HEK293 (cell line): Measurements from ENCODE around the gene KCNK7.

ENCODE experiments used
- CTCF ChIA-PET: fragments of 350-600 bp; formaldehyde crosslinking; extraction: SDS; loops from one replicate; lab custom pipeline; 2021; ENCODE audit warnings: antibody characterized with exemption; lab: Yijun Ruan, JAX
- POLR2A ChIA-PET: fragments of 300-600 bp; formaldehyde crosslinking; extraction: SDS; loops from one replicate; lab custom pipeline; 2020; ENCODE audit warnings: antibody characterized with exemption, inconsistent platforms; lab: Yijun Ruan, JAX
- H3K27ac ChIP-seq: fragments of 200-500 bp; sonication (Bioruptor generic); 2 replicates; pipeline ENCODE4 v1.5.1; 2014; ENCODE audit warnings: low read depth, low read length, control low read depth, inconsistent platforms; ENCODE audit errors: extremely low read depth
- H3K36me3 ChIP-seq, 2 experiments: fragments of 200-500 bp in 1 of 2; sonication (Bioruptor generic) in 1 of 2; 1 replicate in 1 of 2; 2 replicates in 1 of 2; pipeline ENCODE4 v1.5.1; 2014 to 2017; ENCODE audit warnings: inconsistent platforms in 2 of 2, low read length in 2 of 2; ENCODE audit not compliant: control insufficient read depth in 2 of 2, insufficient read depth in 1 of 2
- H3K4me1 ChIP-seq: fragments of 200-500 bp; sonication (Bioruptor generic); 2 replicates; pipeline ENCODE4 v1.5.1; 2014; ENCODE audit warnings: mild to moderate bottlenecking, low read length, inconsistent platforms; ENCODE audit not compliant: control insufficient read depth, insufficient read depth
- H3K4me3 ChIP-seq: 2 replicates; pipeline ENCODE4 v1.5.1; 2011; ENCODE audit warnings: low read depth, mild to moderate bottlenecking, control low read depth, low read length, moderate library complexity
- H3K9me3 ChIP-seq: fragments of 200-500 bp; sonication (Bioruptor generic); 2 replicates; pipeline ENCODE4 v1.5.1; 2014; ENCODE audit warnings: low read depth, low read length, inconsistent platforms; ENCODE audit not compliant: control insufficient read depth, insufficient read depth
- BCL11A ChIP-seq: fragments of 450-650 bp; formaldehyde crosslinking; IDR thresholded peaks from 2 replicates; pipeline ENCODE4 v1.5.1; 2016; ENCODE audit warnings: low read depth, missing biosample characterization, missing genetic modification characterization
- BCL11B ChIP-seq: fragments of 450-650 bp; formaldehyde crosslinking; IDR thresholded peaks from 2 replicates; pipeline ENCODE4 v1.5.1; 2016; ENCODE audit warnings: low read depth, missing biosample characterization, missing genetic modification characterization
- EGR2 ChIP-seq: fragments of 450-650 bp; formaldehyde crosslinking; IDR thresholded peaks from 2 replicates; pipeline ENCODE4 v1.5.1; 2016; ENCODE audit warnings: low read depth, missing biosample characterization, missing genetic modification characterization
- GLIS1 ChIP-seq: fragments of 450-650 bp; formaldehyde crosslinking; IDR thresholded peaks from 2 replicates; pipeline ENCODE4 v1.5.1; 2016; ENCODE audit warnings: missing biosample characterization, missing genetic modification characterization
- GLIS2 ChIP-seq: fragments of 450-650 bp; formaldehyde crosslinking; IDR thresholded peaks from 2 replicates; pipeline ENCODE4 v1.5.1; 2016; ENCODE audit warnings: missing biosample characterization, missing genetic modification characterization
- MZF1 ChIP-seq: fragments of 450-650 bp; formaldehyde crosslinking; IDR thresholded peaks from 2 replicates; pipeline ENCODE4 v1.5.1; 2017; ENCODE audit warnings: missing biosample characterization, missing genetic modification characterization, borderline replicate concordance
- YY1 ChIP-seq: fragments of 450-650 bp; formaldehyde crosslinking; IDR thresholded peaks from 2 replicates; pipeline ENCODE4 v1.5.1; 2018; ENCODE audit warnings: missing biosample characterization, missing genetic modification characterization
- ZFHX2 ChIP-seq: fragments of 450-650 bp; formaldehyde crosslinking; conservative IDR thresholded peaks from 2 replicates; pipeline ENCODE4 v1.5.1; 2016; ENCODE audit warnings: missing biosample characterization, missing genetic modification characterization
- ZNF169 ChIP-seq: fragments of 450-650 bp; formaldehyde crosslinking; IDR thresholded peaks from 2 replicates; pipeline ENCODE4 v1.5.1; 2016; ENCODE audit warnings: missing biosample characterization, missing genetic modification characterization
- ZNF214 ChIP-seq: fragments of 450-650 bp; formaldehyde crosslinking; IDR thresholded peaks from 2 replicates; pipeline ENCODE4 v1.5.1; 2017; ENCODE audit warnings: missing biosample characterization, mild to moderate bottlenecking, missing genetic modification characterization, borderline replicate concordance
- ZNF366 ChIP-seq: fragments of 450-650 bp; formaldehyde crosslinking; conservative IDR thresholded peaks from 2 replicates; pipeline ENCODE4 v1.5.1; 2016; ENCODE audit warnings: missing biosample characterization, missing genetic modification characterization
- ZNF544 ChIP-seq: fragments of 450-650 bp; formaldehyde crosslinking; IDR thresholded peaks from 2 replicates; pipeline ENCODE4 v1.5.0; 2017; ENCODE audit warnings: missing biosample characterization, missing genetic modification characterization
- TF ChIP-seq, protein P1 (sequence below): fragments of 450-650 bp; formaldehyde crosslinking; IDR thresholded peaks from 2 replicates; pipeline ENCODE4 v1.5.1; 2016; ENCODE audit warnings: missing biosample characterization, missing genetic modification characterization
- TF ChIP-seq, protein P2 (sequence below): fragments of 450-650 bp; formaldehyde crosslinking; IDR thresholded peaks from 2 replicates; pipeline ENCODE4 v1.5.1; 2016; ENCODE audit warnings: missing biosample characterization, missing genetic modification characterization
- TF ChIP-seq, protein P3 (sequence below): fragments of 450-650 bp; formaldehyde crosslinking; IDR thresholded peaks from 2 replicates; pipeline ENCODE4 v1.5.1; 2017; ENCODE audit warnings: missing biosample characterization, missing genetic modification characterization
- TF ChIP-seq, protein P4 (sequence below): fragments of 450-650 bp; formaldehyde crosslinking; IDR thresholded peaks from 2 replicates; pipeline ENCODE4 v1.5.1; 2016; ENCODE audit warnings: missing biosample characterization, missing genetic modification characterization
- TF ChIP-seq, protein P5 (sequence below): sonication (generic); formaldehyde crosslinking; IDR thresholded peaks from 2 replicates; pipeline ENCODE4 v1.8.1; 2022; ENCODE audit warnings: mild to moderate bottlenecking, moderate library complexity, missing genetic modification reagents
- TF ChIP-seq, protein P6 (sequence below): fragments of 450-650 bp; formaldehyde crosslinking; IDR thresholded peaks from 2 replicates; pipeline ENCODE4 v1.5.1; 2016; ENCODE audit warnings: missing biosample characterization, missing genetic modification characterization

KCNK7 gene

DNA sequence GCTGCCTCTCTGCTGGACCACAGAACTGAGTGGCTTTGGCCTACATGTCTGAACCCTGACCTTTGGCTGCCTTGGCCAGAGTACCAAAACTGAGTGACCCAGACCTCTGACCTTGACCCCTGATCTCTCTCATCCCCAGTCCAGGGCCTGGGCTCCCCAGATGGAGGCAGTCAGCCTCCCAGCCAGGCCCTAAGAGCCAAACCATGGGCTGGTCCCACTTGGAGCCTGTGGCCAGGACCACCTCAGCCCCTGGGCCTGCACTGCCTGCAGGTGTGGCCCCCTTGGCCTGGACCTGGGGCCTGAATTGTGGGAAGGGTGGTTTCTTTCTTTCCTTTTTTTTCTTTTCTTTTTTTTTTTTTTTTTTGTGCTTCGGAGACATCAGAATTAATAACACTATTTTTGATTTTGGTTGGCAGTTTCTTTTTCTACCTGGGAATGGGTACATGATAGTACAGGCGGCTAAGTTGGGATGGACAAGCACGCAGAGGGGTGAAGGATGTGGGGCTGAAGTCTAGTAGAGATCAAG is 41.5 kb upstream of the KCNK7 start:
- TF ChIP-seq BCL11B (tag by site-specific recombination) = peak; percentile 96
- TF ChIP-seq BCL11A (tag by site-specific recombination) = peak; percentile 94
- TF ChIP-seq, protein P1, sequence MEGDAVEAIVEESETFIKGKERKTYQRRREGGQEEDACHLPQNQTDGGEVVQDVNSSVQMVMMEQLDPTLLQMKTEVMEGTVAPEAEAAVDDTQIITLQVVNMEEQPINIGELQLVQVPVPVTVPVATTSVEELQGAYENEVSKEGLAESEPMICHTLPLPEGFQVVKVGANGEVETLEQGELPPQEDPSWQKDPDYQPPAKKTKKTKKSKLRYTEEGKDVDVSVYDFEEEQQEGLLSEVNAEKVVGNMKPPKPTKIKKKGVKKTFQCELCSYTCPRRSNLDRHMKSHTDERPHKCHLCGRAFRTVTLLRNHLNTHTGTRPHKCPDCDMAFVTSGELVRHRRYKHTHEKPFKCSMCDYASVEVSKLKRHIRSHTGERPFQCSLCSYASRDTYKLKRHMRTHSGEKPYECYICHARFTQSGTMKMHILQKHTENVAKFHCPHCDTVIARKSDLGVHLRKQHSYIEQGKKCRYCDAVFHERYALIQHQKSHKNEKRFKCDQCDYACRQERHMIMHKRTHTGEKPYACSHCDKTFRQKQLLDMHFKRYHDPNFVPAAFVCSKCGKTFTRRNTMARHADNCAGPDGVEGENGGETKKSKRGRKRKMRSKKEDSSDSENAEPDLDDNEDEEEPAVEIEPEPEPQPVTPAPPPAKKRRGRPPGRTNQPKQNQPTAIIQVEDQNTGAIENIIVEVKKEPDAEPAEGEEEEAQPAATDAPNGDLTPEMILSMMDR (tag by site-specific recombination) = no peak
- TF ChIP-seq ZNF169 (tag by site-specific recombination) = no peak
- no peak for TF ChIP-seq ZNF366
- TF ChIP-seq, protein P2, sequence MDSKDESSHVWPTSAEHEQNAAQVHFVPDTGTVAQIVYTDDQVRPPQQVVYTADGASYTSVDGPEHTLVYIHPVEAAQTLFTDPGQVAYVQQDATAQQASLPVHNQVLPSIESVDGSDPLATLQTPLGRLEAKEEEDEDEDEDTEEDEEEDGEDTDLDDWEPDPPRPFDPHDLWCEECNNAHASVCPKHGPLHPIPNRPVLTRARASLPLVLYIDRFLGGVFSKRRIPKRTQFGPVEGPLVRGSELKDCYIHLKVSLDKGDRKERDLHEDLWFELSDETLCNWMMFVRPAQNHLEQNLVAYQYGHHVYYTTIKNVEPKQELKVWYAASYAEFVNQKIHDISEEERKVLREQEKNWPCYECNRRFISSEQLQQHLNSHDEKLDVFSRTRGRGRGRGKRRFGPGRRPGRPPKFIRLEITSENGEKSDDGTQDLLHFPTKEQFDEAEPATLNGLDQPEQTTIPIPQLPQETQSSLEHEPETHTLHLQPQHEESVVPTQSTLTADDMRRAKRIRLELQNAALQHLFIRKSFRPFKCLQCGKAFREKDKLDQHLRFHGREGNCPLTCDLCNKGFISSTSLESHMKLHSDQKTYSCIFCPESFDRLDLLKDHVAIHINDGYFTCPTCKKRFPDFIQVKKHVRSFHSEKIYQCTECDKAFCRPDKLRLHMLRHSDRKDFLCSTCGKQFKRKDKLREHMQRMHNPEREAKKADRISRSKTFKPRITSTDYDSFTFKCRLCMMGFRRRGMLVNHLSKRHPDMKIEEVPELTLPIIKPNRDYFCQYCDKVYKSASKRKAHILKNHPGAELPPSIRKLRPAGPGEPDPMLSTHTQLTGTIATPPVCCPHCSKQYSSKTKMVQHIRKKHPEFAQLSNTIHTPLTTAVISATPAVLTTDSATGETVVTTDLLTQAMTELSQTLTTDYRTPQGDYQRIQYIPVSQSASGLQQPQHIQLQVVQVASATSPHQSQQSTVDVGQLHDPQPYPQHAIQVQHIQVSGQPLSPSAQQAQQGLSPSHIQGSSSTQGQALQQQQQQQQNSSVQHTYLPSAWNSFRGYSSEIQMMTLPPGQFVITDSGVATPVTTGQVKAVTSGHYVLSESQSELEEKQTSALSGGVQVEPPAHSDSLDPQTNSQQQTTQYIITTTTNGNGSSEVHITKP (tag by site-specific recombination) = peak; percentile 61
- TF ChIP-seq, protein P3, sequence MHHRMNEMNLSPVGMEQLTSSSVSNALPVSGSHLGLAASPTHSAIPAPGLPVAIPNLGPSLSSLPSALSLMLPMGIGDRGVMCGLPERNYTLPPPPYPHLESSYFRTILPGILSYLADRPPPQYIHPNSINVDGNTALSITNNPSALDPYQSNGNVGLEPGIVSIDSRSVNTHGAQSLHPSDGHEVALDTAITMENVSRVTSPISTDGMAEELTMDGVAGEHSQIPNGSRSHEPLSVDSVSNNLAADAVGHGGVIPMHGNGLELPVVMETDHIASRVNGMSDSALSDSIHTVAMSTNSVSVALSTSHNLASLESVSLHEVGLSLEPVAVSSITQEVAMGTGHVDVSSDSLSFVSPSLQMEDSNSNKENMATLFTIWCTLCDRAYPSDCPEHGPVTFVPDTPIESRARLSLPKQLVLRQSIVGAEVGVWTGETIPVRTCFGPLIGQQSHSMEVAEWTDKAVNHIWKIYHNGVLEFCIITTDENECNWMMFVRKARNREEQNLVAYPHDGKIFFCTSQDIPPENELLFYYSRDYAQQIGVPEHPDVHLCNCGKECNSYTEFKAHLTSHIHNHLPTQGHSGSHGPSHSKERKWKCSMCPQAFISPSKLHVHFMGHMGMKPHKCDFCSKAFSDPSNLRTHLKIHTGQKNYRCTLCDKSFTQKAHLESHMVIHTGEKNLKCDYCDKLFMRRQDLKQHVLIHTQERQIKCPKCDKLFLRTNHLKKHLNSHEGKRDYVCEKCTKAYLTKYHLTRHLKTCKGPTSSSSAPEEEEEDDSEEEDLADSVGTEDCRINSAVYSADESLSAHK (tag by site-specific recombination) = peak; percentile 35; the same call in 1 of the 2 replicates
- CTCF ChIA-PET = interaction anchor here (0.8 to 1.9 kb wide), 3 partner anchors 11 to 251 kb away, joined by 3 to 5 read pairs (median 3); partner anchors contain the start of gene FIBP
- Histone ChIP-seq H3K9me3 (no peaks in the 10 kb centered on the region), H3K36me3 (peaks cover 0 to 66% of the 10 kb centered on the region in 2 experiments; a peak in 1 of 3 replicates), H3K4me3 (no peak overlapping the region), H3K27ac (peak overlapping the region; percentile 61; the same call in 1 of the 2 replicates), H3K4me1 (no peaks in the 10 kb centered on the region)
- POLR2A ChIA-PET = interaction anchor here (0.6 to 4.4 kb wide), 13 partner anchors 7 to 213 kb away, joined by 3 to 50 read pairs (median 4); partner anchors contain the start of genes EHBP1L1, PCNX3 and RELA

DNA sequence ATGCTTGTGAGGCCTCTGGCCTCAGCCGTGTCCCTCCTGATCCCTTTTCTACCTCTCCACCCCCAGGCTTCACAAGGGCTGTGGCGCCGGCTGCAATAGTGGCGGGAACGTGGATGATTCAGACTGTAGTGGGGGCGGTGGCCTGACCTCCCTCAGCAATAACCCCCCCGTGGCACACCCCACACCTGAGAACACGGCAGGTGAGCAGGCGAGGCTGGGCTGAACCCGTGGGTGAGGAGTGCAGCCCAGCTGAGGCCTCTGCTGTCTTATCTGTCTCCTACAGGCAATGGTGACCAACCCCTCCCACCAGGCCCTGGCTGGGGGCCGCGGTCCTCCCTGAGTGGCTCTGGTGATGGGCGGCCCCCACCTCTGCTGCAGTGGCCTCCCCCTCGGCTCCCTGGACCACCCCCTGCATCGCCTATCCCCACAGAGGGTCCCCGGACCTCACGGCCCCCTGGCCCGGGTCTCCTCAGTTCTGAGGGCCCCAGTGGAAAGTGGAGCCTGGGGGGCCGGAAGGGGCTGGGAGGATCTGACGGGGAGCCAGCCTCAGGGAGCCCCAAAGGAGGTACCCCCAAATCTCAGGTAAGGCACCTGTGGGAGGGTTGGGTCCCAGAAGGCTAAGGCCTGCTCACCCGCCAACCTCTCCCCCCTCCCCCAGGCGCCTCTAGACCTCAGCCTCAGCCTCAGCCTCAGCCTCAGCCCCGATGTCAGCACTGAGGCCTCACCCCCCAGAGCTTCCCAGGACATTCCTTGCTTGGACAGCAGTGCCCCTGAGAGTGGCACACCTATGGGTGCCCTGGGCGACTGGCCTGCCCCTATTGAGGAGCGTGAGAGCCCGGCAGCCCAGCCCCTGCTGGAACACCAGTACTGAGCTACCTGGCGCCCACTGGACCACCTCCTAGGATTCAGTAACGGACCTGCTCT is 40.8 kb upstream of the KCNK7 start:
- Histone ChIP-seq H3K9me3 (no peaks in the 10 kb centered on the region), H3K4me1 (no peaks in the 10 kb centered on the region), H3K36me3 (peaks cover 0 to 67% of the 10 kb centered on the region in 2 experiments; a peak in 1 of 3 replicates), H3K4me3 (no peak overlapping the region), H3K27ac (no peak overlapping the region)
- POLR2A ChIA-PET = interaction anchor here (0.7 to 4.4 kb wide), 5 partner anchors 14 to 99 kb away, joined by 3 to 50 read pairs (median 6); no protein-coding TSS in a partner anchor
- CTCF ChIA-PET = interaction anchor here (0.9 kb wide), 1 partner anchor 13 kb away, joined by 3 read pairs; no protein-coding TSS in a partner anchor
- TF ChIP-seq GLIS1 = peak; percentile 44
- TF ChIP-seq GLIS2 (tag by site-specific recombination) = peak; percentile 57
- TF ChIP-seq, protein P4, sequence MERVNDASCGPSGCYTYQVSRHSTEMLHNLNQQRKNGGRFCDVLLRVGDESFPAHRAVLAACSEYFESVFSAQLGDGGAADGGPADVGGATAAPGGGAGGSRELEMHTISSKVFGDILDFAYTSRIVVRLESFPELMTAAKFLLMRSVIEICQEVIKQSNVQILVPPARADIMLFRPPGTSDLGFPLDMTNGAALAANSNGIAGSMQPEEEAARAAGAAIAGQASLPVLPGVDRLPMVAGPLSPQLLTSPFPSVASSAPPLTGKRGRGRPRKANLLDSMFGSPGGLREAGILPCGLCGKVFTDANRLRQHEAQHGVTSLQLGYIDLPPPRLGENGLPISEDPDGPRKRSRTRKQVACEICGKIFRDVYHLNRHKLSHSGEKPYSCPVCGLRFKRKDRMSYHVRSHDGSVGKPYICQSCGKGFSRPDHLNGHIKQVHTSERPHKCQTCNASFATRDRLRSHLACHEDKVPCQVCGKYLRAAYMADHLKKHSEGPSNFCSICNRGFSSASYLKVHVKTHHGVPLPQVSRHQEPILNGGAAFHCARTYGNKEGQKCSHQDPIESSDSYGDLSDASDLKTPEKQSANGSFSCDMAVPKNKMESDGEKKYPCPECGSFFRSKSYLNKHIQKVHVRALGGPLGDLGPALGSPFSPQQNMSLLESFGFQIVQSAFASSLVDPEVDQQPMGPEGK = 0 out of 2 replicates have a peak, but pooled peaks have one; percentile 17
- TF ChIP-seq YY1 = no peak
- TF ChIP-seq ZNF214 (tag by site-specific recombination) = no peak
- no peak for TF ChIP-seq MZF1
- peak; percentile 30 for TF ChIP-seq ZFHX2
- TF ChIP-seq, protein P5, sequence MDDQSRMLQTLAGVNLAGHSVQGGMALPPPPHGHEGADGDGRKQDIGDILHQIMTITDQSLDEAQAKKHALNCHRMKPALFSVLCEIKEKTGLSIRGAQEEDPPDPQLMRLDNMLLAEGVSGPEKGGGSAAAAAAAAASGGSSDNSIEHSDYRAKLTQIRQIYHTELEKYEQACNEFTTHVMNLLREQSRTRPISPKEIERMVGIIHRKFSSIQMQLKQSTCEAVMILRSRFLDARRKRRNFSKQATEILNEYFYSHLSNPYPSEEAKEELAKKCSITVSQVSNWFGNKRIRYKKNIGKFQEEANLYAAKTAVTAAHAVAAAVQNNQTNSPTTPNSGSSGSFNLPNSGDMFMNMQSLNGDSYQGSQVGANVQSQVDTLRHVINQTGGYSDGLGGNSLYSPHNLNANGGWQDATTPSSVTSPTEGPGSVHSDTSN (CRISPR knock-in tag) = no peak
- peak; percentile 48; the same call in 1 of the 2 replicates for TF ChIP-seq EGR2 (tag by site-specific recombination)
- TF ChIP-seq, protein P6, sequence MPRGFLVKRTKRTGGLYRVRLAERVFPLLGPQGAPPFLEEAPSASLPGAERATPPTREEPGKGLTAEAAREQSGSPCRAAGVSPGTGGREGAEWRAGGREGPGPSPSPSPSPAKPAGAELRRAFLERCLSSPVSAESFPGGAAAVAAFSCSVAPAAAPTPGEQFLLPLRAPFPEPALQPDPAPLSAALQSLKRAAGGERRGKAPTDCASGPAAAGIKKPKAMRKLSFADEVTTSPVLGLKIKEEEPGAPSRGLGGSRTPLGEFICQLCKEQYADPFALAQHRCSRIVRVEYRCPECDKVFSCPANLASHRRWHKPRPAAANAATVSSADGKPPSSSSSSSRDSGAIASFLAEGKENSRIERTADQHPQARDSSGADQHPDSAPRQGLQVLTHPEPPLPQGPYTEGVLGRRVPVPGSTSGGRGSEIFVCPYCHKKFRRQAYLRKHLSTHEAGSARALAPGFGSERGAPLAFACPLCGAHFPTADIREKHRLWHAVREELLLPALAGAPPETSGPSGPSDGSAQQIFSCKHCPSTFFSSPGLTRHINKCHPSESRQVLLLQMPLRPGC (tag by site-specific recombination) = no peak
- TF ChIP-seq ZNF544 (tag by site-specific recombination) = no peak
- no peak for TF ChIP-seq ZNF366
